GM21786 (cell line): ENCODE measurements around the gene PITPNC1.
"Not testable (repeated sequence)": the region's sequence is repeated elsewhere in the genome, so short reads cannot be mapped to it uniquely, and the experiment has no call there.

Source experiments
- ATAC-seq: cut with Tn5 transposase; IDR thresholded peaks from one replicate; pipeline ENCODE4 v1.9.1; 2021; ENCODE audit not compliant: unreplicated experiment

Gene PITPNC1

DNA sequence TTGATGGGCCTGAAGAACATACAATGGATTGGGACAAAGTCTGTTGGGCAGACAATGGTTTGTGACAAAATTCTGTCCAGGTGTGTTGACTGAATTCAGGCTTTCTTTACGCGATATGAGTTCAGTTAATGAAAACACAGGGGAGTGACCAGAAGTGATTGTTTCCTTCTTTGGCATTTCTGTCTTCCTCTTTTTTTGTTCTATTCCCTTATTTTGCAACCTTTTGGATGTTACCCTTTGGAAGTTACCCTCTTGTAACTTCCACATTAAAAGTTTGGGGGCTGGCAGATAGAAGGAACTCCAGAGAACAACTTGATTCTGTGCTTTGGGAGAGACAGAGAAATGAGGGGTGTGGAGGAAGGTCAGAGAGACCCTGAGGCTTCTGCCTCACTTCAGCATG is 126.7 kb downstream of the PITPNC1 start:
- ATAC-seq = no peak

DNA sequence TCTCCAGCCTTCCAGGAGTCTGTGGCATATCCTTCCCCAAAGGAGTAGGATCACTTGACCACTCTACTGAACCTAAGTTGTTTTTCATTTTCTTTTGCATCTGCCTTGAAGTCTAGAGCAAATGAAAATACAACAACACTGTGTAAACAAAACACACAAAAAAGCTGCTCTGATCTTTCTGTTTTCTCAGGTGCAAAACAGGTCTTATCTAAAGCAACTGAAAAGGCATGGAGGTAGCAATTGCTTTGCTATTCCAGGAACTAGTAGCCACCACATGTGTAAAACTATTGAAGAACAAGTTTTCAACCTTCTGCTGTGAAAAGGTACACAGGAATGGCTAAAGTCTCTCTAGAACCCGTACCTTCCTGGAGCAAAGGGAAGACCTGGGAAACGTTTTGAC is 127.1 kb downstream of the PITPNC1 start:
- no peak for ATAC-seq

DNA sequence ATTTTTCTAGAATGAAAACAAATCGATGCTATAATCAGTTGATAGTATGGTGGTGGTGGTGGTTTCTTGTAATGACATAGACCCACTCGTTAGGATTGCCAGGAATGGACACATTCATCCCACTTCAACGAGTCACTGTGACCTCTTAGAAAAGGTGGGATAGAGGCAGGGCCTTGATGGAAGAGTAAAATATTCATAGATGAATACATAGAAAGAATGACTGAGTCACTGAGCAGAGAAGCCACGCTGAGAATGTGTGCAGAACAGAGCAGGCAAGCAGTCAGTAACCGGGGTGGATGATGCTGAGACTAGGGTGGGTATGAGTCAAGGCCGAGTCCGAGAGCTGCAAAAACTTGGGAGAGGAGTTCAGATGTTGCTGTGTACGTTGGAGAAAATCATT is 129.9 kb downstream of the PITPNC1 start:
- ATAC-seq = no peak

DNA sequence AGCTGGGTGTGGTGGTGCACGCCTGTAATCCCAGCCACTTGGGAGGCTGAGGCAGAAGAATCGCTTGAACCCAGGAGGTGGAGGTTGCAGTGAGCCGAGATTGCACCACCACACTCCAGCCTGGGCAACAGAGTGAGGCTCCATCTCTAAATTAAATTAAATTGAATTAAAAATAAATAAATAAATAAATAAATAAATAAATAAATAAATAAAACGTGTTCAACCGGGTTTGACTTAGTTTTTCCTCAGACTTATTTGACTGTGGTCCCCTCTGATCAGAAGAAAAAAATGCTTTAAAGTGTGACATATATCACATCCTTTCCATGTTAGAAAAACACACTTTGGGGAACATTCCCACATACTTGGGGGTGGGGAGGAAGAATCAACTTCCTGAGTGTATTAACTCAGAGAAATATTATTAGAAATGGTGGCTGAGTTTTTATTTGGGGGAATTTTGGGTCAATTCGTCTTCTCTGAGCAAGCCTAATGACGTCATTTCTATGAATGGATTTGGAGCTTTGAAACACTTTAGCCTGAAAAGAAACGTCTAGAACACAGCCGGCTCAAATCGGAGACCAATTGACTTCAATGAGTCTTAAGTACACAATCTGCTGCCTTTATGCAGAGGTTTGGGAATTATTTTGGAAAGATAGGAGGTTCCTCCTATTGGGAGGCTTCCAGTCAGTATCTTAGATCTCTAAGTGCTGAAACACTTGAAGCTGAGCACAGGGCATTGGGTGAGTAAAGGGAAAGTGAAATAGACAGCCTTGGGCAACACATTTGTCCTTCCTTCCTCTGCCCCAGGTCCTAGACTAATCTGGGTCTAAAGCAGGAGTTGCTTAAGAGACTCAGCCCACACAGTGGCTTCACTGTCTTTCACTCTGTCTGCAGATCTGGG is 132.6 kb downstream of the PITPNC1 start:
- ATAC-seq = no peak

DNA sequence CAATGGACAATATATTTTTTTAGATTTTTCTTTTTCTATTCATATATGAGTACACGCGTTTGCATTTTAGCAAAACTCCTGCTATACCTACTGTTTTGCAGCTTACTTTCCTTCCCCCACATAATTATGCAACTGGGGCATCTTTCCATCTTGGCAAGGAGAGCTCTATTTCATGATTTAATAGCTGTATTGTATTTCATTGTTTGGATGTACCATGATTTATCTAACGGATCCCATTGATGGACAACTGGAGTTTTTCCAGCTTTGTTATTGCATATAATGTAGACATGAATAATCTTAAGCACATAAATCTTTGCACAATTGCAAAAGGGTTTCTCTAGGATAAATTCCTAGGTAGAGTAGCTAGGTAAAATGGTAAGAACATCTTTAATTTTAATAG is 133.9 kb downstream of the PITPNC1 start:
- no peak for ATAC-seq

DNA sequence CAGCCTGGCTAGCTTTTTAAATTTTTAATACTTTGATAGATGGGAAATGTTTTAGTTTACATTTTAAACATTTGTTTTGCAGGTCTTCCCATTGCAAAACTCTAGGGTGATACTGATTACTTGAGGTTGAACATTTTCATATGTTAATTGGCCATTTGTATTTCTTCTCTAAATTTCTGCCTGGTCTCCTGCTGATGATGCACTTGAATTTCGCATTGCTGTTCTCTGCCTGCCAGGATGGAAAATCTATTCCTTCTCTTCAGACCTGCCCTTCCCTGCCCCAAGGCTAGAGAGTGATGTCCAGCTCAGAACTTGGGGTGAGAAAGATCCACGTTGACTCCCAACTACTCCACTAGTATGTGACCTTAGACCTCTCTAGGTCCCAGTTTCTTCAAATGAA is 134.7 kb downstream of the PITPNC1 start:
- no peak for ATAC-seq

DNA sequence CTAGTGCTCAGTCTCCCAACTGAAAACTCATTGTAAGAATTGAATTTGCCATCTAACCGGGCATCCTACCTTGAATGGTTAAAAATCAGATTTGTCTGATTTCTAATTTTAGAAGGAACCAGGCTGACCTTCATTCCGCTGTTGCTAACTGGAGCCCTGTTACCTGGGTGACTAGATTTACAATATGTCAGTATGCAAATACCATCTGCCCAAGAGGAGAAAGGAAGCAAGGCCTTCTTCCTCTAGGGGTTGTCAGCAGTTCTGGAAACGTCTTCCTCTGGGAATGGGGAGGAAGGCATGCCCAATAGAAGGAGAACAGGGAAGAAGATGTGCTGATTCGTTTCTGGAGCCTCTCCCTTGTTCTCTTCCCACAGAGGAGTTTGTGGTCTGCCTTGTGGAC is 137.9 kb downstream of the PITPNC1 start:
- ATAC-seq = no peak

DNA sequence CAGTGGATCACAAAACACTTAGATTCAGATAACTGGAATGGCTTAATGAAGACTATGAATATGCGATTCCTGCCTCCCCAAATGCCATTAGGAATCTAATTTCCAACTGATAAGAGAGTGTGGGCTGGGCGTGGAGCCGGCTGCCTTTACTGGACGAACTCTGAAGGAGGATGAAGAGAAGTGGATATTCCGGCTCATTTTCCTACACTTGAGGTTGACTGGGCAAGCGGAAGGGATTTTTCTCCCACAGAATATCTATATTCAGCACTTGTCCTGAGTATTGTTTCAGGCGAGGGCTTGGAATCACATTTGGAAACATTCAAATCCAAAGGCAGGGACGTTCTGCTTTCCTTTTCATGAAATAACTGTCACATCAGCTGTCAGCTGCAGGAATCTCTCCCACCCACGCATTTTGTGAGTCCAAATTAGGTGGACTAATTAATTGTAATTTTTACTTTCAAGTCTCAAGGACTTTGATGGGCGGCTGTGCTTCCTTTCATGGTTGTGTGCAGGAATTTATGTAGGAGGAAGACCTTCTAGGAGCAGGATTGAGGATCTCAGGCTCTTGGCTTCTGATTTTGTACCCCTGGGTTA is 138.5 kb downstream of the PITPNC1 start:
- no peak for ATAC-seq

DNA sequence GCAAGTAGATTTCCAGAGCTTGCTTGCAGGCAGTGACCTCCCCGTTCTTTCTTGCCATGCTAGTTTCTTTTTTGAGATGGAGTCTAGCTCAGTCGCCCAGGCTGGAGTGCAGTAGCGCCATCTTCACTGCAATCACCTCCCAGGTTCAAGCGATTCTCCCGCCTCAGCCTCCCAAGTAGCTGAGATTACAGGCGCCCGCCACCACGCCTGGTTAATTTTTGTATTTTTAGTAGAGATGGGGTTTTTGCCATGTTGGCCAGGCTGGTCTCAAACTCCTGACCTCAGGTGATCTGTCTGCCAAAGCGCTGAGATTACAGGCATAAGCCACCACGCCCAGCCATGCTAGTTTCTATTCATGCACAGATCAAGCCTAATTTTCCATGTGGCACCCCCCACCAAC is 139.5 kb downstream of the PITPNC1 start:
- ATAC-seq = not testable (repeated sequence)

DNA sequence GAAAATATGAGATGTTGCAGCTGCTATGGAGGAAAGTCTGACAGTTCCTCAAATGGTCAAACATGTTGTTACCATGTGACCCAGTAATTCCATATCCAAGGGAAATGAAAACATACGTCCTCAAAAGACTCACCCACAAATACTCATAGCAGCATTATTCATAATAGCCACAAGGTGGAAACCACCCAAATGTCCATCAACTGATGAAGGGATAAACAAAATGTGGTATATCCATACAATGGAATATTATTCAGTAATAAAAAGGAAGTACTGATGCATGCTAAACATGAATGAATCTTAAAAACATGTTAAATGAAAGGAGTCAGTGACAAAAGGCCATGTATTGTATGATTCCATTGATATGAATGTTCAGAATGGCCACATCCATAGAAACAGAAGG is 140.2 kb downstream of the PITPNC1 start:
- no peak for ATAC-seq

DNA sequence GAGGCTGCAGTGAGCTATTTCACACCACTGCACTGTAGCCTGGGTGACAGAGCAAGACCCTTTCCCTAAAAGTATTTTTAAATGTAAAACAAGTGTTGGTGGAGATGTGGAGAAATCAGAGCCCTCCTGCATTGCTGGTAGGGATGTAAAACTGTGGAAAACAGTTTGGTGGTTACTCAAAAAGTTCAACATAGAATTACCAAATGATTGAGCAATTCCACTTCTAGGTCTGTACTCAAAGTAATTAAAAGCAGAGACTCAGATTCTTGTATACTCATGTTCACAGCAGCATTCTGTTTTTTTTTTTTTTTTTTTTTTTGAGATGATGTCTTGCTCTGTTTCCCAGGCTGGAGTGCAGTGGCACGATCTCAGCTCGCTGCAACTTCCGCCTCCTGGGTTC is 141.8 kb downstream of the PITPNC1 start:
- ATAC-seq = no peak

DNA sequence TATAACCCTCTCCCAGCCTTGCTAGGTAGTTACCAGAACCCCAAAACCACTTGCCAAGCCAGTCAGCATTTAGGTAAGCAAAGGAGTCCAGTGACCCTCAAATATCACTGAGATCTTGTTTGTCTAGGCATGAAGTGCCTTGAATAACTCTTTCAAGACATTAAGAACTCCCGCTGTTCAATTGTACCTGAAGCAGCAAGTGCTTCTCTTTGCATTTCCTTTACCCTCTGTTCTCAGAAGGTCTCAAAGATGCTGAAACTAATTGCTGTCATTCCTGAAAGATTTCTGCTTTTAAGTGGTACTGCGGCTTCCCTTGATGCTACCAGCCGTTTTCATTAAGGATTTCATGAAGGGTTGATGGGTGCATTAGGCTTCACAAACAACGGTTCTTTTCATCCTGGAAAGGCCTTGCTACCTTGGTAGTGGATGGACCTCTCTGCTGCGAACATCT is 142.7 kb downstream of the PITPNC1 start:
- no peak for ATAC-seq

DNA sequence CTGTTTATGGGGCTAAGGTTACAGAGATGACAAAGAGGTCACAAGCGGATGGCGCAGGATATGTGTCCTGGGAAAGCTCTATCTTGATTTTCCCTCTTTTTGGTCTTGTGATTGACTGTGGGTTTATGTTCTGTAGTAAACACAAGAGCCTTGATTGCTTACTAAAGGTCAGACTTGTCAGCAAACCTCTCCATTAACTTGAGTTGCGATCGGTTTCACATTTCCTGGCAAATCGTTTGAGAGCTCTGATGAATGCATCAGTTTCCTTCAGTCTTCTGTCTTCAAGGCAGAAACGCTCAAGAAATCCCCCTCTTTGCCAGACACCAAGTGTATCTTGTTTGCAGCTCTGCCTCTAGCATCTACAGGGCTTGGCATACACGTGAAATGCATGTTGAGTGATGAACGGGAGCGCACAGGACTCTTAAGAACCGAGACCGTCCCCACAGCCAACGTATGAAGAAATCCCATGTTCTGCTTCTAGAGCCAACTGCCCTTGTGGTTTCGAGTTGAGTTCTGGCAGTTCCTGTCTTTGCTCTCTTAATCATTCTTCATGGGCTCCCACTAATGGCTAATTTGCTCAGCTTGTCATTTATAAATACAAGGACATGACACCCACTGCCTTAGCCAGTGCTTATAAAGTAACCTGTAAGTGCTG is 143.3 kb downstream of the PITPNC1 start:
- ATAC-seq = no peak

DNA sequence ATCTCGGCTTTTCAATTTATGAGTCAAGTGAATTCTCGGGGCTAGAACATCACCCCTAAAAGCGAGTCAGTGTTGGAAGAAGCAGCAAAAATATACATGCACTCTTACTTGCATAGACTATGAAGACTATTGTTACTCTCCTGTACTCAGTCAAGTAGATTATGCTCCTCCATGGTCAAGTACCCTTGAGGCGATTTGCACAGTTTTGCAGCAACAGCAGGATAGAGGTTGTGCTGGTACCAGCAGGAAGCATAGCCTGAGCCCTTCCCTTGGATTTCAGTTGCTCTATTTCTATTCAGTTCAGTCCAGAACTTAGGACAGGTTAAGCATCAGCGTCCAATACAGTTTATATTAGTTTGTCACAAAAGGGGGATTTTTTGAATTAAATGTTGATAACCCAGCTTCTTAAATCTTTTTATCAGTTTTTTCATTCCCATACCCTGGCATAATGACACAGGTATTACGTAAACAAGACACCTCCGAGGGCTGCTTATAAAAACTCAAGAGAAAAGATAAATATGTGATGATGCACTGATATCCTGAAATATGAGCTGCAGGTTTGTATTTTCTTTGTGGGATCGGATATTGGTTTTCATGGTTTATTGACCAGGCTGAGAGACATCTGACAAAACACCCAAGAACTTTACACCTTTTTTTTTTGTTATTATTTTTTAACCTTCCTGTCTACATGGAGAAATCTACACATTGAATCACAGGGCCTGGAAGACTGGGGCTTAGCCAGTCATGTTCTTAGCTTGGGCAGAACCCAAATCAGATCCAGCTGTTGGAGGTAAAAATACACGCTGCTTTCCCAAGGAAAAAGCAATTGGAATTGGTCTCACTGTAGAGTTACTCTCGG is 144.1 kb downstream of the PITPNC1 start:
- ATAC-seq = no peak

DNA sequence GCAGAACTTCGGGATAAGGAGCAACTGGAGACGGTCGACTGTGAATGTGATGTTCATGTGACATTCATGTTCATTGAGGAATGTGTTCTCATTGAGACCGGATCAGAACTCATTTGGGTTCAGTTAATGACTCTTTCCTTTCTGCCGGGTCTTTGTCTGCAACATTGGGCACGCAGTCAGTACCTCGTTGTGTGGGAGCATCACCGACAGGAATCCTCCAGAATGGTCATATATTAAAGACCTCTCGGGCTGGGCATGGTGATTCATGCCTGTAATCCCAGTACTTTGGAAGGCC is 144.6 kb downstream of the PITPNC1 start:
- no peak for ATAC-seq

DNA sequence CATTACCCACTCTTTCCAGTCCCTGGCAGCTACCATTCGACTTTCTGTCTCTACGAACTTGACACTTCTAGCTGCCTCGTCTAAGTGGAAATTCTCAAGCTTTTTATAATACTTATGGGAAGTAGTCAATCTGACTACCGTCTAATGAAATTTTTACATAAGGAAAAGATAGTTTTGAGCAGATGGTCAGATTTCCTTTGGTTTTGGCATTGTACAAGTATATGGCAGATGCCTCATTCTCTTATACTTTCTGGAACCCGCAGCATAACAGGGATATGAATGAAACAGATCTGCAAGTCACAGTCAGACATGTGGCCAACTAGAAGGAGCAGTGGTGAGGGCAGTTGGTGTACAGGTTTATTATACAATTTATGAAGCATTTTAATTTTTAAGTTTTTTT is 146.0 kb downstream of the PITPNC1 start:
- no peak for ATAC-seq

DNA sequence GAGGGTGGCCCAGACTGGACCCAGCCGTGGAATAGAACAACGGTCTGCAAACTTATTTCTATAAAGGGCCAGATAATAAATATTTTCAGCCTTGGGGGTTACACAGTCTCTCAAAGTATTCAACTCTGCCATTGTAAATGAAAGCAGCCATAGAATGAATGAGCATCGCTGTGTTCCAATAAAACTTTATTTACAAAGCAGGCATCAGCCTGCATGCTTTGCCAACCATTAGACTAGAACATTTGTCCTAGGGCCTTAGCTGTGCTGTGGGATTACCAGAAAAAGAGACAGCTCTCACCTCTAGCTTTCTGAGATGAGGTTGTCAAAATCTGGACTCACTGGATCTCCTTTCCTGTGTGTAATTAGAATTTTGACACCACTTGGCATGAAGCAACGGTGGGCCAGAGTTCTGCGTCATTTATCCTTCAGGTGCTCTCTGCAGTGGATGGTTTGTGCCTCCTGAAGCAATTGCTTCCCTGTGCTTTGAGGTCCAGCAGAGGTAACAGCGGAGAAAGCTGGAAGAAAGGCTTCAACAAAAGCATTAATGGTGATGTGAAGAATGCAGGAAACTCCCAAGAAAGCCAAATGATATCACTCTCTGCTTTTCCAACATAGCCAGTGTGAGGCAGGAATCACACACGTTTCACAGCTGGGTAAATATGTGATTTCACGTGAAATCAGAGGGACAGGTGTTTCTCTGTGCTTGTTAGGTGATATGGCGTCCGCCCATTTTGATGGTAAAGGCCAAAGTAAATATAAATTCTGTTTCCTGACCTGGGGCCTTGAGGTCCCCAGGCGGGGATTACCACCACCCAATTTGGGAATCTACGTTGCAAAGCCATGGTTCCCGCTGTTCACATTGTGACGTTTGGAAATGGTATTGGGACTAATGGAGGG is 148.4 kb downstream of the PITPNC1 start:
- no peak for ATAC-seq

DNA sequence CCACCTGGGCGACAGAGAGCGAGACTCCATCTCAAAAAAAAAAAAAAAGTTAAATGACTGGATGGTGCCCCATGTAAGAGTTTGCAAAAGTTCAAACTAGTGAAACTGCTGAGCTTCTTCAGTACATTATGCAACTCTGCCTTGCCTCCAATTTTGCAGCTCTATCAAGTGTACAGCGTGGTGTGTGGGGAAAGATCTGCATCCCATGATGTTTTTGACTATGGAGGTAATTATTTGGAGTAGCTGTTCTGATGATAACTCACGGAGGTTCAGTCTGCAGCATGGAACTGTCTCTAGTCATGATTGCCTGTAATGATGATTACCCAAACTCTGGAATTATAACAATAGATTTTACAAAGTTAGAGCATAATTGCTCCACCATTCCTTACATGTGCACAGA is 149.6 kb downstream of the PITPNC1 start:
- no peak for ATAC-seq

DNA sequence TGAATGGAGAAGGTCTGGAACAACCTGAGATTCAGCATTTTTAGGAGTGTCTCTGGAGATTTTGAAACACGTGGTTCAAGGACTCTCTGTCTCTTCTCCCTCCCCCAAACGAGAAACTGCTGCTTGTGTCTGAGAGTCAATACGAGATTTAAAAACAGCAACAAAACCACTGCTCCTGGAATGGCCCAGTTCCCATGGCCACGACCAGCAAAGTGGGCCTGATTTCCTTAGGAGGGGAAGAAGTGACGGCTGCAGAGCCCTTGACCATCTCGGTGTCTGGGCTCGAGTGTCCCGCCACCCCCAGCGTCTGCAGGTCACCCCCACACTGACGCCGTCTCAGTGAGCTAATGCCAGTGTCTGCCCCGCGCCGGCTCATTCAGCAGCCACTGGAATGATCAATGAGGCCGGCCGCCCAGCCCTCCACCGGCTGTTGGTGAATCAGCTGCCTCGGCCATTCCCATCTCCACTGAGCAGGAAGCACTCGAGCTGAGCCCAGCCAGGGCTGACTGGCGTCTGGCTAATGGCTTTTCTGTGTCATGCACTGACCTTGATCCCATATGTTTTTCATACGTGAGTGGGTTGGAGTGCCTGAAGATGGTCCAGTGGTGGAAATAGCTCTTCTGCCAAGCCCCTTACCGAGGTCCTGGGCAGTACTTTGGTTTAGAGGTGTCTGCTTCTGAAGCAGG is 151.8 kb downstream of the PITPNC1 start:
- no peak for ATAC-seq

DNA sequence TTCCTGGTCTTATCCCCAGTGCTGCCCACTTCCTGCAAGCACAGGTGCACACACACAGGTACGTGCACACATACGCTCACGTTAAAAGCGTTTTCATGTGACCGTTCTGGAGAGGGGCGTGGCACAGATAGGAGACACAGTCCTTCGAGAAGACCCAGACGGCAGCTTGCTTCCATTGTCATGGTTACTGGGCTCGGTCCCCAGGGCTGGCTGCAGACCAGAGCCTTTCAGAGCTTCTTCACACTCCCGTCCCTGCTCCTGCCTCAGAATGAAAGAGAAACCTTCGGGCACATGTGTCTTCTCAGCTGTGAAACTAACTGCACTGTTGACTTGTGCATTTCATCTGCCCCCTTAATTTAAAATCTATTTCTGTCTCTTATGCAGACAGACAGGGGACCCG is 154.2 kb downstream of the PITPNC1 start:
- peak; percentile 92 for ATAC-seq
